Activated naive CD8-positive, alpha-beta T cell (primary cell): ENCODE results near the gene LRRC4C.

Experiments
- H3K27ac Mint-ChIP-seq: one replicate; pipeline ENCODE4 v1.8.0; 2021; ENCODE audit warnings: mixed read lengths
- H3K27me3 Mint-ChIP-seq: one replicate; pipeline ENCODE4 v1.8.0; 2021; ENCODE audit warnings: mixed read lengths
- H3K36me3 Mint-ChIP-seq: one replicate; pipeline ENCODE4 v1.8.0; 2021; ENCODE audit warnings: mixed read lengths
- H3K4me1 Mint-ChIP-seq: one replicate; pipeline ENCODE4 v1.8.0; 2021; ENCODE audit warnings: low read depth, mixed read lengths
- H3K4me3 Mint-ChIP-seq: one replicate; pipeline ENCODE4 v1.8.0; 2021; ENCODE audit warnings: mild to moderate bottlenecking, mixed read lengths
- H3K9me3 Mint-ChIP-seq: one replicate; pipeline ENCODE4 v1.8.0; 2021; ENCODE audit warnings: low read depth, mixed read lengths

Gene LRRC4C

DNA sequence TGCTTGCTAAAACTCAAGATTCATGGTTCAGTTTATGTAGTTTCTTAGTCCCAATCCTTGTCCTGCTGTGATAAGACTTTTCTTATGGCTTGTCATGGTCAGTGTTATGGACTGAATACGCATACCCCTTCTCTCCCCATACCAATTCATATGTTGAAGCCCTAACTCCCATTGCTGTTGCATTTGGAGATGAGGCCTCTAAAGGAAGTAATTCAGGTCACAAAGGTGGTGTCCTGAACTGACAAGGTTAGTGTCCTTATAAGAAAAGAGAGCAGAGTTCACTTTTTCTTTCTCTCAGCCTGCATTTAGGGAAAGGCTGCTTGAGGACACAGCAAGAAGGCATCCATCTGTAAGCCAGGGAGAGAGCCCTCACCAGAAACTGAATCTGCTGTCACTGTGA lies 618.2 kb downstream of the LRRC4C start:
- Mint-ChIP-seq H3K4me3 (no peak overlapping the region), H3K9me3 (peaks cover 9% of the 10 kb centered on the region), H3K27me3 (no peaks in the 10 kb centered on the region)

GRCh38 chr11:40838181-40838683 lies 621.2 kb downstream of the LRRC4C start:
- no peaks in the 10 kb centered on the region for H3K27me3 Mint-ChIP-seq
- H3K9me3 Mint-ChIP-seq = peaks cover 10% of the 10 kb centered on the region
- no peaks in the 10 kb centered on the region for H3K36me3 Mint-ChIP-seq
- H3K27ac Mint-ChIP-seq = no peak overlapping the region
- no peak overlapping the region for H3K4me3 Mint-ChIP-seq
- H3K4me1 Mint-ChIP-seq = no peaks in the 10 kb centered on the region

More for the DNA sequence above, 618.2 kb downstream of the LRRC4C start:
- Mint-ChIP-seq H3K27ac (no peak overlapping the region), H3K4me1 (no peaks in the 10 kb centered on the region), H3K36me3 (no peaks in the 10 kb centered on the region)

DNA sequence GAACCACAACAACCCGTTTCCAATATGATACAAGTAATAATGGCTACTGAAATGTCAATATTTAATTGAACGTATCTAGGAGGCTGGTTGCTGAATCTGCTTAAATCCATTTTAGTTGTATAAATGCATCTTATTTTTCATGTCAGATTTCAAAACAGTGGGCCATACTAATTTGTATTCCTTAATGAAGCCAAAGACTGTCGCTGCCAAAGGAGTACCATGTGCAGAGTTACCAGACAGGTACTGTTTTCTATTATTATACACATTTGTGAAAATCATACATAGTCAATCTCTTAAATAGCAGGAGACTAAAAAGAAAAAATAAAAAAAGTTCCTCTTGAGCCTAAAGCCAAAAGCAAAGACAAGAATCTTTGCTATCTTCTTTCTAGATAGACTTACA lies 632.3 kb downstream of the LRRC4C start:
- Mint-ChIP-seq H3K36me3 (no peaks in the 10 kb centered on the region), H3K9me3 (peaks cover 38% of the 10 kb centered on the region), H3K27me3 (no peaks in the 10 kb centered on the region), H3K27ac (no peak overlapping the region), H3K4me1 (no peaks in the 10 kb centered on the region), H3K4me3 (no peak overlapping the region)

- no peak overlapping the region for H3K27ac Mint-ChIP-seq
- no peaks in the 10 kb centered on the region for H3K4me1 Mint-ChIP-seq
- no peaks in the 10 kb centered on the region for H3K36me3 Mint-ChIP-seq
- H3K4me3 Mint-ChIP-seq = no peak overlapping the region
- no peaks in the 10 kb centered on the region for H3K27me3 Mint-ChIP-seq
- H3K9me3 Mint-ChIP-seq = peaks cover 41% of the 10 kb centered on the region
Observed at GRCh38 chr11:40826601-40827000, 632.9 kb downstream of the LRRC4C start.

DNA sequence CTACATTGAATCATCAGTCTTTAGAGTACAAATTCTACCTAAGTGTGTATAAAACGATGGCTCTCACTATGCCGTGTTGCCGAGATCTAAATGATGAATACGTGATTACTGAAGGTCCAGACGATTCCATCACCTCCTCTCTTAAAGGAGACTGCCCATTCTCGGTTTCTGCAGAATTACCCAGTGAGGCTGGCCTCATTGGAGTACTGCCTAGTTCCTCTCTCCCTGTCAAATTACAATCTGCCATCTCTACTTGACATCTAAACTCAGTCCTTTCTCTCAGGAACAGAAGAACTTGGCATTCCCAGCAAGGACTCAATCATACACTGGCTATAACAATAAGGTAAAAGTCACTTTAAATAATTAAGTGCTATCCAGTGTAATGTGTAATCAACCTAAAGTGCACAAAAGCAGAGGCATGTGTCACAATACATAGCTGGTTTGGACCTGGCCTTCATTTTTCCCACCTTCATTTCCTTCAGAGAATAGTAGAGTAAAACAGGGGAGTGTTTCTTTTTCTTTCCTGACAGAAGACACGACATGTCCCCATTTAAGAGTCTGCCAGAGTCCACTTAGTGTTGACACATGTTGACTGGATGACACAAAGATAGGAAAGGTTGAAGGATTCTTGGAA lies 634.1 kb downstream of the LRRC4C start:
- Mint-ChIP-seq H3K36me3 (no peaks in the 10 kb centered on the region), H3K27ac (no peak overlapping the region), H3K27me3 (no peaks in the 10 kb centered on the region), H3K9me3 (peaks cover 36% of the 10 kb centered on the region), H3K4me1 (no peaks in the 10 kb centered on the region), H3K4me3 (no peak overlapping the region)

GRCh38 chr11:40819230-40819629 lies 640.2 kb downstream of the LRRC4C start:
- H3K4me3 Mint-ChIP-seq = no peak overlapping the region
- H3K36me3 Mint-ChIP-seq = no peaks in the 10 kb centered on the region
- H3K27ac Mint-ChIP-seq = no peak overlapping the region
- H3K9me3 Mint-ChIP-seq = peaks cover 31% of the 10 kb centered on the region
- H3K27me3 Mint-ChIP-seq = no peaks in the 10 kb centered on the region
- H3K4me1 Mint-ChIP-seq = no peaks in the 10 kb centered on the region

DNA sequence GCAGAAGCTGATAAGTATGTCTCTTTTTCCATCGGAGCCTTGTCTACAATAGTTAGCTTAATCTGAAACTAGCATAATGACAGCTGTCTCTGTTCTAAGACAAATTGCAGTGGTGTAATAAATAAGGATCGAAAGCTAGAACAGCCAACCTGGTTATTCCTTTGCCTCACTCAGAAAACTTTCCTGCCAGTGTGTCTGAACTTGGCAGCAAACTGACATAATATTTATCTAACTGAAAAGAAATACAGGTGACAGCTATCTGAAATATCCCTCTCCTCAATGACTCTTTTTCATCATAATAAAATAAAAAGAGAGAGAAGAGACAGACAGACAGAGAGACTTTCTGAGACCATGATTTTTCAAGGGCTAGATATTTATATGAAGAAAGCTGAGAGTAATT lies 642.5 kb downstream of the LRRC4C start:
- Mint-ChIP-seq H3K4me1 (no peaks in the 10 kb centered on the region), H3K27me3 (no peaks in the 10 kb centered on the region), H3K9me3 (peaks cover 15% of the 10 kb centered on the region), H3K27ac (no peak overlapping the region), H3K4me3 (no peak overlapping the region), H3K36me3 (no peaks in the 10 kb centered on the region)

GRCh38 chr11:40797981-40798380 lies 661.5 kb downstream of the LRRC4C start:
- no peaks in the 10 kb centered on the region for H3K36me3 Mint-ChIP-seq
- H3K4me3 Mint-ChIP-seq = no peak overlapping the region
- H3K4me1 Mint-ChIP-seq = no peaks in the 10 kb centered on the region
- H3K27ac Mint-ChIP-seq = no peak overlapping the region
- H3K27me3 Mint-ChIP-seq = no peaks in the 10 kb centered on the region
- peaks cover 34% of the 10 kb centered on the region for H3K9me3 Mint-ChIP-seq

DNA sequence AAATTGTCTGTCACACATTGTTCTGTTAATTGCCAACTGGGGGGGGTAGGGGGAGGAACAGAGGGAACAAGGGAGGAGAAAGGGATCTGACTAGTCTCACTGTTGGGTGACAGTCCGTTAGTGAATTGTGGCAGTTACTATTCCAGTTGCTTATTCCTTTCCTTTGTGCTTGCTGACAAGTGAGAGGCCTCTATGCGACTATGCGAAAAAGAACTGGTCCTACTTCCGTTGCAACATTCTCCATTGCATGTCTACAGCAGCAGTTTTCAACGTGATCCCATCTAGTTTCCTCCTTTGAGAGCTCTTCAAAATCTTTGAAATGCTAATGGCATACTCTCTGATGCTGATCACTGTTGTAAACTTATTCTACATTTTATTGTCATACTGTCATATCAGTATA lies 672.2 kb downstream of the LRRC4C start:
- no peaks in the 10 kb centered on the region for H3K4me1 Mint-ChIP-seq
- no peak overlapping the region for H3K4me3 Mint-ChIP-seq

GRCh38 chr11:40763046-40763445 lies 696.4 kb downstream of the LRRC4C start:
- no peaks in the 10 kb centered on the region for H3K36me3 Mint-ChIP-seq

More for the DNA sequence above, 672.2 kb downstream of the LRRC4C start:
- H3K27me3 Mint-ChIP-seq = no peaks in the 10 kb centered on the region
- peaks cover 28% of the 10 kb centered on the region for H3K9me3 Mint-ChIP-seq
- H3K36me3 Mint-ChIP-seq = no peaks in the 10 kb centered on the region
- no peak overlapping the region for H3K27ac Mint-ChIP-seq

GRCh38 chr11:40759341-40759740 lies 700.1 kb downstream of the LRRC4C start:
- Mint-ChIP-seq H3K4me1 (no peaks in the 10 kb centered on the region), H3K27ac (no peak overlapping the region), H3K36me3 (no peaks in the 10 kb centered on the region), H3K4me3 (no peak overlapping the region), H3K27me3 (no peaks in the 10 kb centered on the region), H3K9me3 (peaks cover 19% of the 10 kb centered on the region)

More at GRCh38 chr11:40763046-40763445, 696.4 kb downstream of the LRRC4C start:
- Mint-ChIP-seq H3K27ac (no peak overlapping the region), H3K27me3 (no peaks in the 10 kb centered on the region), H3K9me3 (peaks cover 15% of the 10 kb centered on the region), H3K4me3 (no peak overlapping the region), H3K4me1 (no peaks in the 10 kb centered on the region)

DNA sequence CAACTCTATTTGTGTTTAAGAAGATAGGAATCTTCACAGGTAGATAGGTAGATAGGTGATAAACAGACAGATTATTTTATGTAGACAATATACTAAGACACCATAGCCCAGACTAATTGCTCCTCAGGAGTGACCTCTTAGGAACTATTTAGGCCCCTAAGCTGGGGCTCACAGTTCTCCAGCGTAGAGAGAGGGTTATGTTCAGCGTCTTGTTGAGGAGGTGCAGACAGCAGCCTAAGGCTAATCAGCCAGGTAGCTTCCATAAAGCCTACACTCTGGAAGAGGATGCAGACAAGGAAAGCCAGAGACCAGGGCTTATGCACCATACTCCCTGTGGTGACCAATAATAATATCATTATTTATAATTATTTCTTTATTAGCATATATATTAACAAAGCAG lies 705.2 kb downstream of the LRRC4C start:
- H3K27ac Mint-ChIP-seq = no peak overlapping the region

DNA sequence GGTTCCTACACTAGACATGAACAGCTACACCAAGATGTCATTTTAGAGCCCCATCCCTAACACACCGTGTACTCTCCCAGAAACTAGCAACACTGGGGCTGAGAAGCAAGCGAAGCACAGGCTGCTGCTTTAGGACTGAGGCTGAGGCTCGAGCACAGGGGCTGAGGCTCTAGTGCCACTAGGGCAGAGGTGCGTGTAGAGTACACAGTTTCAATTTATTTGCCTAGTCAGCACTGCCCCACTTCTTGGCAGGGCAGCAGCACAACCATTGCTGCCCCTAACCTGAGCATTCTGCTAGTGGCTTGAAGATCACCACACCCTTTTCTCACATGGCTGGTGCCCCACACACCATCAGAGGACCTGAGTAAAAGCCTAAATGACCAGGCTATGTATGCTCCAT lies 713.2 kb downstream of the LRRC4C start:
- Mint-ChIP-seq H3K27me3 (no peaks in the 10 kb centered on the region), H3K36me3 (no peaks in the 10 kb centered on the region), H3K27ac (no peak overlapping the region), H3K9me3 (peaks cover 16% of the 10 kb centered on the region), H3K4me1 (no peaks in the 10 kb centered on the region), H3K4me3 (no peak overlapping the region)

More for the DNA sequence above, 705.2 kb downstream of the LRRC4C start:
- H3K4me1 Mint-ChIP-seq = no peaks in the 10 kb centered on the region
- H3K27me3 Mint-ChIP-seq = no peaks in the 10 kb centered on the region
- no peak overlapping the region for H3K4me3 Mint-ChIP-seq
- H3K36me3 Mint-ChIP-seq = no peaks in the 10 kb centered on the region
- H3K9me3 Mint-ChIP-seq = peaks cover 25% of the 10 kb centered on the region

DNA sequence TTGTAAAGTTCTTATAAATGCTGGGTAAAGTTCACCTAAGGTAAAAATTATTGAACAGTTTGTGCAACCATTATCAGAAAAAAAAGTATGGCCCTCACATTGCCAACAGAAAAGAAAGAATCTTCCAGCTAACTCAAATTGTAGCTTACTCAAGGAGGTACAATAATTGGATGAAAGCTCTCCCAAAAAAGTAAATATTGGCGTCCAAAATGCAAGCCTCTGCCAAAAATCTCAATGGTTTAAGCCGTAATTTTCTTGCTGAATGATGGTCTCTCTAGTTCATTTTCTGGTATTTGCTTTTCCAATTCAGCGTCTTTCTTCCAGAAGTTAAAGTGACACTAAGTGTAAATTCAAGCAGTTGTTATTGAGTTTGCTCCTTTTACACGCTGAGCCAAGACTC lies 727.3 kb downstream of the LRRC4C start:
- Mint-ChIP-seq H3K9me3 (peaks cover 13% of the 10 kb centered on the region), H3K36me3 (no peaks in the 10 kb centered on the region), H3K27me3 (no peaks in the 10 kb centered on the region), H3K4me3 (no peak overlapping the region), H3K4me1 (no peaks in the 10 kb centered on the region), H3K27ac (no peak overlapping the region)

DNA sequence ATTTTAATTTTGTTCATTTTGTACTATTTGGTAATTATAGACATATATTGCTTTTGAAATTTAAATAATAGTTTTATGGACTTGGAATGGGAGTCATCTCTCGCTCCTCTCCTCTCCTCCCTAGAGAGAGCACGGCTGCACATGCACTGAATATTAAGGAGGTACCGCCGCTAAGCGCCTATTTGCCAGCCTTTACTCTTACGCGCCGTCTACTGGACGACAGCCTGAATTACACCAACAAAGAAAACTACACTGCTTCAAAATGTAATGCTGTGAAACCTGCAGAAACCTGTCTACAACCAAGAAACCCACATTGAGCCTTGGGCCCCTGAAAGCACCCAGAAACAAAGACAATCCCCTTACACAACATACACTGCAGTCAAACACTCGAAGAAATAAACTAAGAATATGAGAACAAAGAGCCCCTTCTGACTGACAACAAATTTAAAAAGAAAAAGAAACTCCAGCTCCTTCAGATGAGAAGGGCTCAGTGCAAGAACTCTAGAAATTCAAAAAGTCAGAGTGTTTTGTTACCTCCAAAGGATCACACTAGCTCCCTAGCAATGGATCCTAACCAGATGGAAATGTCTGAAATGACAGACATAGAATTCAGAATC lies 737.2 kb downstream of the LRRC4C start:
- Mint-ChIP-seq H3K4me1 (no peaks in the 10 kb centered on the region), H3K9me3 (peaks cover 25% of the 10 kb centered on the region), H3K27ac (no peak overlapping the region), H3K4me3 (no peak overlapping the region), H3K36me3 (no peaks in the 10 kb centered on the region), H3K27me3 (no peaks in the 10 kb centered on the region)
